HTR-8/SVneo (cell line): ENCODE data around the gene RNF141.

ENCODE experiments used
- DNase-seq: peaks from one replicate; pipeline ENCODE4 v3.0.0; 2011; ENCODE audit warnings: low spot score, mixed read lengths; ENCODE audit not compliant: insufficient read length
- FAIRE-seq: peaks from 2 replicates; lab custom pipeline; 2011; peaks lifted over from hg19 to GRCh38; lab: Jason Lieb, UNC

Gene RNF141

GRCh38 chr11:10526974-10527918, 13.7 kb downstream of the RNF141 start:
- peak; percentile 65 for FAIRE-seq

GRCh38 chr11:10524471-10524870, 16.5 kb downstream of the RNF141 start:
- FAIRE-seq (no peak), DNase-seq (no peak)

More at GRCh38 chr11:10526974-10527918, 13.7 kb downstream of the RNF141 start:
- DNase-seq, result no peak

DNA sequence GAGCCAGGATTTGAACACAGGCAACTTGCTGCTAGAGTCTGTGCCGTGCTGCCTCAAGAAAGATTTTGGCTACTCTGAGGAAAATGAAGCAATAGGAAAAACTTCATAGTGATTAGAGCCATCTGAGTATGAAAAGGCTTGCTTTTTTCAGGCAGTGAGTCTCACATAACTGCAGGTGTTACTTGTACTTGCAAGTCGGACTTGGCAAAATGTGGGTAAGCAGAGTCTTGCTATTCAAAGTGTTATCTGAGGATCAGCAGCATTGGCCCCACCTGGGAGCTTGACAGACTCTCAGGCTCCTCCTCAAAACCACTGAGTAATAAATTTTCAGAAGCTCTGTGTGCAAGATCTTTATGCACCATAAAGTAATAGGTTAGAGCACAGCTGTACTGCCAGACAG, 18.1 kb downstream of the RNF141 start:
- DNase-seq, result no peak
- no peak for FAIRE-seq

DNA sequence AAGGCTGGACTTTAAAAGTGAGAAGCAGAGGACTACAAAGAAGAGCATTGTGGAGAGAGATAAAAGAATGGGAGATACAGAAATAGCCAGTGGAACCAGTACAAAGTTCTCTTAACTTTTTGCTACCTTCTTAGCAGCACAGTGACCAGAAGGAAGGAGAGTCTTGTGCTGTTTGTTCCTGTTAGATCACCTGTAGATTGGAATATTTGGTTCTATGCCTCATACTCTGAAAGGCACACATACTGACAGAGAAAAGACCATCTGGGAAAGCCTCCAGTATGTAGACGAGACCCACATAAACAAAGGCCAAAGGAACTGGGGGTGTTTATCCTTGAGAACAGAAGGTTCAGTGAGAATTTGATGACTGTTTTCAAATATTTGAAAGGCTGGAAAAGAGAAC, 18.7 kb downstream of the RNF141 start:
- FAIRE-seq (no peak), DNase-seq (no peak)

GRCh38 chr11:10520562-10520961, 20.4 kb downstream of the RNF141 start:
- DNase-seq (no peak), FAIRE-seq (no peak)

DNA sequence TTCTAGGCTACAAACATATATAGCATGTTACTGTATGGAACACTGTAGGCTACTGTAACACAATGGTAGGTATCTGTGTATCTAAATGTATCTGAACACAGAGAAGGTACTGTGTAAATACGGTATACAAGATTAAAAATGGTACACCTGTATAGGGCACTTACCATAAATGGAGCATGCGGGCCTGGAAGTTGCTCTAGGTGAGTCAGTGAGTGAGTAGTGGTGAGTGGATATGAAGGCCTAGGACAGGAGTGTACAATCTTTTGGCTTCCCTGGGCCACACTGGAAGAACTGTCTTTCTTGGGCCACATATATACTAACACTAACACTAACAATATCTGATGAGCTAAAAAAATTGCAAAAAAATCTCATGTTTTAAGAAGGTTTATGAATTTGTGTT, 21.4 kb downstream of the RNF141 start:
- DNase-seq, result no peak
- FAIRE-seq, result peak; percentile 9

DNA sequence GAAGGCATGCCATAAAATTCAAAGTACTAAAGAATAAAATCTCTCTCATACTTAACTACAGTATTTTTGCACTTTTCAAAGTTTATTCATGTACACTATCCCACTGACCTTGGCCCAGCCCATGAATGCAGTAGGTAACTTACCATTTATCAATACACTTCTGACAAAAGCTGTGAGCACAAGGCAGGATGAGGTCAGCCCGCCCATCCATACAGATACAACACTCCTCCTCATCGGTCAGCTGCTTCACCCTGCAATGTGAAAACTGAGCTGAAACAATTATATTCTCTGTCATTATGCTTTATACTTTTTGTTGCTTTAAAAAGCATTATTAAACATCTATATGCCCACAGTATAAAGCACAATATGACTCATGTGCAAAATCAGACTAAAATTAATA, 22.1 kb downstream of the RNF141 start:
- no peak for FAIRE-seq
- no peak for DNase-seq

DNA sequence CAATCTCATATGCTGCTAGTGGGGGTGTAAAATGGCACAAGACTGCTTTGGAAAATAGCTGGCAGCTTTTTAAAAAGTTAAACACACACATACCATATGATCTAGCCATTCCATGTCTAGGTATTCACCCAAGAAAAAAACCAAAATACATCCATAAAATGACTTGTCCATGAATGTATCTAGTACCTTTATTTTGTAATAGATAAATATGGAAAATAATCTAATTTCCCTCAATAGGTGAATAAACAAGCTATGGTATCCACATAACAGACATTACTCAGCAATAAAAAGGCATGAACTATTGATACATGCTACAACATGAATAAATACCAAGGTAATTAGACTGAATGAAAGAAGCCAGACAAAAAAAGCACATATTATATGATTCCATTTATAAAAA, 22.9 kb downstream of the RNF141 start:
- no peak for FAIRE-seq
- no peak for DNase-seq

- FAIRE-seq (no peak), DNase-seq (no peak)
Measured at GRCh38 chr11:10515418-10515817, 25.6 kb downstream of the RNF141 start.

DNA sequence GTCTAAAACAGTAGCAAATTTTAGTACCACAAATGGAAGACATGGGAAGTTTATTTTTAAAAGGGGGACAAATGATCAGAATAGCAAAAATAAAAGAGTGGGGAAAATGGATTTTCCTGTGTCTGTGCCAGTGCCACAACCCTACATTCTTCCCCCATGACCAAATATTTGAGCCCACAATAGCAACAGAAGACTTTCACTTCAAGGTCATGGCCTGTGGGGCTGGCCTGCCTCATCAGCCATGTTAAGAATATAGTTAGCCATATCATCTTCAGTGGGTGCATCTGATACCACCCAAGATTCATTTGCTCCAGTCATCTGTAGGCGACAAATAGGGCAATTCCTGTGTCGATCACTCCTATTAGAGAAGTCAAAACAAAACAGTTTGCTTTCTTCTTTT, 26.3 kb downstream of the RNF141 start:
- FAIRE-seq, result no peak

DNA sequence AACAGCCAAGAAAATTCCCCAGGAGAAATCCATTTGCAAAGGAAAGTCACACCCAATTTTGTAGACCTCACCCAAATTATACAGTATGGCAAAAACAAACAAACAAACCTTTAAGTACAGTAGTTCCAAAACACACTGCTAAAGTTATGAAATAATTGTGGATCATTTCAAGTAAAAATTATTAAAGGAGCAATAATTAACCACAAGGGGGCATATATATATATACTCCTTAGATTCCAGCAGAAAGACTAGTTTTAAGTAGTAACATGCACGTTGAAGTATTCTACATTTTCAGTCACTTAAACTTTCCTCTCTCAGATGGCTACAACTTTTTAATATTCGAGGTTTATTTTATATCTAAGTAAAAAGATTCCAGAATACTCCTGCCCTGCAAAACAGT, 26.8 kb downstream of the RNF141 start:
- FAIRE-seq (no peak), DNase-seq (no peak)

More for the DNA sequence above, 26.3 kb downstream of the RNF141 start:
- no peak for DNase-seq

GRCh38 chr11:10511181-10511621, 29.8 kb downstream of the RNF141 start:
- FAIRE-seq, result no peak
- DNase-seq, result no peak

GRCh38 chr11:10506008-10506370, 35.0 kb downstream of the RNF141 start:
- DNase-seq (no peak), FAIRE-seq (no peak)

- FAIRE-seq, result no peak
- DNase-seq, result no peak
Measured at GRCh38 chr11:10505278-10506007, 35.5 kb downstream of the RNF141 start.

GRCh38 chr11:10504490-10504889, 36.5 kb downstream of the RNF141 start:
- FAIRE-seq (no peak), DNase-seq (no peak)

DNA sequence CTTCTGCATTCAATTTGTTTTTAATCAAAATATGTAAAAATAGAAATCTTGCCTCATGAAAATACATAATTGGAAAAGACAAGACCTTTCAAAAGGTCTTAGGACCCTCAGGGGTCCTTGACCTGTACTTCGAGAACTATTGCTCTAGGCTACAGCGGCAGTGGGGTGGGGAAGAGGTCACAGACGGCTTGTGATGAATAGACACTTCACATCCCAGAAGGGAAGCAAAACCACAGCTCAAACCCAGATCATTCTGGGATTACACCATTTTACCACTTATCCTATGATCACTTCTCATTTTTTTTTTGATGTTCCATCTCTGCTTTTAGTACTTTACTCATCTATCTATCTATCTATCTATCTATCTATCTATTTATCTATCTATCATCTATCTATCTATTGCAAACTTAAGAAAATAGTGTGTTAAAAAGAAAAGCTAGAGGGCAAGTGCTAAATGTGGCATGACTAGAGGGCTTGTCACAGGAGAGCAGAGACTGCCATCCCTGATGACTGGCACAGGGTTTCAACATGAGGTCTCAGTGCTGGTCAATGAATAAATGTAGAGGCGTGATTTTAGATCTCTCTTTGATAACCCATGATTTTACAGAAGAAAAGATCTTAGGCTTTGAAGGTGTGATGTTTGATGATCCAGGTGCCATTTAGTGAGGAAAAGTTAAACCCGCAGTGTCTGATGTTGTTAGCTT, 37.1 kb downstream of the RNF141 start:
- no peak for DNase-seq
- no peak for FAIRE-seq

- DNase-seq (no peak), FAIRE-seq (no peak)
Measured at GRCh38 chr11:10503221-10503620, 37.8 kb downstream of the RNF141 start.

DNA sequence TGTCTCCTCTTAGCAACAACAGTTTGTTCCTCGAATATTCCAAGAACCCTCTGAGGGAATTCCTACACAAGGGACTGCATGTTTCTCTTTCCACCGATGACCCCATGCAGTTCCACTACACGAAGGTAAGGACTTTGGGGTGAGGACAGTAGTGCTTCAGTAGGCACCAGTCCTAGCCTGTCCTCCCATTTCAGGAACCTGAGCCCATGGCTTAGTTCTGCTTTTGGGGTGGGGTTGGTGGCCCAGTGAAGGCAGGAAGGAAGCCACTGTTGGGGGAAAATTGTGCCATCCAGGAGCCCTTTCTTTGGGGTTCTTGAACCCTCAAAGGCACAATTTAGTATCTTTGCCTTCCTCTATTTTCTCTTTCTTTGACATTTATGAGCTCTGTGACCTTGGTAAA, 38.2 kb downstream of the RNF141 start:
- FAIRE-seq (no peak), DNase-seq (no peak)

- FAIRE-seq (no peak), DNase-seq (no peak)
Measured at GRCh38 chr11:10502065-10502680, 38.8 kb downstream of the RNF141 start.
